ENCODE measurements around the gene ITGA3. TPM values are rescaled to one million over a fixed set of nuclear protein-coding genes. Genes with fewer than 3 reads are reported as not detected.
A peak's percentile ranks its signal among the peaks of the same experiment; 100 is the strongest.

Gene ITGA3
- total and polyA plus RNA-seq, 2 of the 13 experiments (the other 11 are each of a cell fraction or from before 2014, with no cell fraction given): 0.48 to 0.69 TPM

- intact Hi-C loops (cut with micrococcal nuclease; ENCODE audit: unreplicated experiment): no loop called here
- Histone ChIP-seq H3K27me3 (ENCODE audit: control insufficient read depth in 1 of 2, insufficient read depth in 2 of 2, low read length in 2 of 2) (no peaks in the 10 kb centered on the region; a peak in 1 of 5 replicates), H3K4me3 (replicated peaks in 1 of 3; ENCODE audit: insufficient read depth in 1 of 3, low read depth in 2 of 3, low read length in 3 of 3) (no peak overlapping the region), H3K9ac (ENCODE audit: insufficient read depth, low read depth, low read length) (no peak overlapping the region), H3K36me3 (replicated peaks in 1 of 2; ENCODE audit: control insufficient read depth in 1 of 2, insufficient read depth in 2 of 2, low read length in 2 of 2) (no peaks in the 10 kb centered on the region), H3K79me2 (ENCODE audit: insufficient read depth, low read length) (no peaks in the 10 kb centered on the region), H3K4me2 (ENCODE audit: low read depth, low read length) (no peak overlapping the region), H3K27ac (ENCODE audit: extremely low read length, insufficient read depth, low read length) (no peak overlapping the region), H2AFZ (ENCODE audit: low read length) (no peak overlapping the region), H3K9me3 (ENCODE audit: low read length) (no peaks in the 10 kb centered on the region), H3K4me1 (ENCODE audit: insufficient read depth, low read length) (peaks cover 12% of the 10 kb centered on the region), H4K20me1 (ENCODE audit: insufficient read depth, low read length) (no peaks in the 10 kb centered on the region)
- BruUV-seq (replicated peaks): no TSS peak
- in situ Hi-C loops (cut with HindIII; ENCODE audit: extremely low pct_ligation_motif_present, low pct_unique_long_range_greater_than_20kb): no loop called here
- 63% methylated on average over 8 of the region's 8 CpGs for WGBS (ENCODE audit: low lambda C conversion rate)
- TF ChIP-seq ZNF616 (CRISPR knock-in tag; IDR thresholded peaks at IDR 0.05; ENCODE audit: low read depth): 0 out of 2 replicates have a peak, but pooled peaks have one; percentile 47
- TF ChIP-seq ZSCAN22 (CRISPR knock-in tag; IDR thresholded peaks at IDR 0.05): no peak
- TF ChIP-seq NCOA2 (CRISPR knock-in tag; IDR thresholded peaks at IDR 0.05): no peak
- TF ChIP-seq RNF2 (conservative IDR thresholded peaks at IDR 0.05; ENCODE audit: low read depth): no peak
- TF ChIP-seq, protein P1, sequence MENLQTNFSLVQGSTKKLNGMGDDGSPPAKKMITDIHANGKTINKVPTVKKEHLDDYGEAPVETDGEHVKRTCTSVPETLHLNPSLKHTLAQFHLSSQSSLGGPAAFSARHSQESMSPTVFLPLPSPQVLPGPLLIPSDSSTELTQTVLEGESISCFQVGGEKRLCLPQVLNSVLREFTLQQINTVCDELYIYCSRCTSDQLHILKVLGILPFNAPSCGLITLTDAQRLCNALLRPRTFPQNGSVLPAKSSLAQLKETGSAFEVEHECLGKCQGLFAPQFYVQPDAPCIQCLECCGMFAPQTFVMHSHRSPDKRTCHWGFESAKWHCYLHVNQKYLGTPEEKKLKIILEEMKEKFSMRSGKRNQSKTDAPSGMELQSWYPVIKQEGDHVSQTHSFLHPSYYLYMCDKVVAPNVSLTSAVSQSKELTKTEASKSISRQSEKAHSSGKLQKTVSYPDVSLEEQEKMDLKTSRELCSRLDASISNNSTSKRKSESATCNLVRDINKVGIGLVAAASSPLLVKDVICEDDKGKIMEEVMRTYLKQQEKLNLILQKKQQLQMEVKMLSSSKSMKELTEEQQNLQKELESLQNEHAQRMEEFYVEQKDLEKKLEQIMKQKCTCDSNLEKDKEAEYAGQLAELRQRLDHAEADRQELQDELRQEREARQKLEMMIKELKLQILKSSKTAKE (CRISPR knock-in tag; IDR thresholded peaks at IDR 0.05; ENCODE audit: borderline replicate concordance): 0 out of 2 replicates have a peak, but pooled peaks have one; percentile 21
- TF ChIP-seq MNT (IDR thresholded peaks at IDR 0.05): peak; percentile 58
- POLR2A ChIA-PET: no interaction called here
- no peak for ATAC-seq
- CTCF ChIA-PET (ENCODE audit: low intra/inter-chr PET ratio, low total read pairs): no interaction called here
- DNase-seq (ENCODE audit: low spot score): no peak
- no peak for FAIRE-seq
Measured at GRCh38 chr17:50023520-50023919, 32.4 kb upstream of the ITGA3 start.
